Skeletal muscle satellite cell (primary cell): ENCODE measurements around the gene RAET1L.
"Not testable (repeated sequence)": the region's sequence is repeated elsewhere in the genome, so short reads cannot be mapped to it uniquely, and the experiment has no call there.

Experiments used
- H3K27me3 ChIP-seq: 2 replicates; pipeline ENCODE4 v1.7.0; 2013; ENCODE audit warnings: low read length; ENCODE audit not compliant: control insufficient read depth, insufficient read depth
- H3K36me3 ChIP-seq: 2 replicates; pipeline ENCODE4 v1.7.0; 2013; ENCODE audit warnings: mild to moderate bottlenecking, control low read depth, low read length; ENCODE audit not compliant: insufficient read depth
- H3K4me1 ChIP-seq: 2 replicates; pipeline ENCODE4 v1.7.0; 2013; ENCODE audit warnings: low read length; ENCODE audit not compliant: control insufficient read depth, insufficient read depth
- H3K4me2 ChIP-seq: 2 replicates; pipeline ENCODE4 v1.7.0; 2013; ENCODE audit warnings: mild to moderate bottlenecking, low read length
- H3K4me3 ChIP-seq: 2 replicates; pipeline ENCODE4 v1.7.0; 2013; ENCODE audit warnings: low read length
- H3K9ac ChIP-seq: 2 replicates; pipeline ENCODE4 v1.7.0; 2013; ENCODE audit warnings: mild to moderate bottlenecking, low read depth, low read length, moderate library complexity
- H3K9me3 ChIP-seq: replicated peaks from 2 replicates; pipeline ENCODE4 v1.7.0; 2013; ENCODE audit warnings: mild to moderate bottlenecking, control low read depth, low read length

Gene RAET1L

DNA sequence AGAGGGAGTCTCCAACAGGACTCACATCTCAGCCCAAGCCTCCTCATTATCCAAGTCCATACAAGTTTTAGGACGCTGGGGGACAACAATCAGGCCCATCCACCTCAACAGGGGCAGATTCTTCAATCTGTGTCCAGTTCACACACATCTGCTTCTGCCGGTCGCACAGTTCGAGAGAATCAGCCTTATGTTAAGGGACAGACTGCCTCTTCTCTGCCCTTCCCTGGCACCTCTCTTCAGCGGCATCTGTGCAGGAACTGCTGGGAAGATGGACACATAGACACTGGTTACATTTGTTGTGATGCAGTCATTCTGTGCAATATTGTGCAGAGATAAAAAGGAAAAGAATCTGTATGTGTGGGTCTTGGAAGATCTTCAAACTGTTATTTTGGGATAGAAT, 40.6 kb downstream of the RAET1L start:
- peaks cover 16% of the 10 kb centered on the region for H3K9me3 ChIP-seq
- peaks cover 75% of the 10 kb centered on the region for H3K27me3 ChIP-seq
- peaks cover under 1% of the 10 kb centered on the region for H3K4me1 ChIP-seq
- H3K36me3 ChIP-seq = no peaks in the 10 kb centered on the region
- H3K4me2 ChIP-seq = no peak overlapping the region
- no peak overlapping the region for H3K9ac ChIP-seq
- H3K4me3 ChIP-seq = no peak overlapping the region

DNA sequence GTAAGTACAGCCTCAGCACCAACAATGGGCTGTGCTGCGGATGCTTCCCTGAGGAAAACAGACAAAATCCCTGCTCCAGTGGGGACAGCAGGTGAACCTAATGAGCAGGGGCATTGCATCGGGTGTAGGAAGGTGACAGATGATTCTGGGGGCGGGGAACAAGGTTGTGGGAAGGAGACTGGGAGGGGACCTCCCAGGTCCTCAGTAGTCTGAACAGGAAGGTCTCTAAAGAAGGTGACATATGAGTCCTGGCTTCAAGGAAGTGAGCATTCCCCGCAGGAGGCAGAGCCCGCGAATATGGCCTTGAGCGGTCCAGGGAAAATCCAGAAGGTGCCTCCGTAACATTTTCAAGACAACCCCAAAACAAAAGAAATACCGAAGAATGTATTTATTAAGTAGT, 42.2 kb downstream of the RAET1L start:
- H3K36me3 ChIP-seq = no peaks in the 10 kb centered on the region
- peaks cover 6% of the 10 kb centered on the region for H3K9me3 ChIP-seq
- no peak overlapping the region for H3K9ac ChIP-seq
- no peaks in the 10 kb centered on the region for H3K4me1 ChIP-seq
- H3K4me2 ChIP-seq = no peak overlapping the region
- no peak overlapping the region for H3K4me3 ChIP-seq
- peaks cover 71% of the 10 kb centered on the region for H3K27me3 ChIP-seq

DNA sequence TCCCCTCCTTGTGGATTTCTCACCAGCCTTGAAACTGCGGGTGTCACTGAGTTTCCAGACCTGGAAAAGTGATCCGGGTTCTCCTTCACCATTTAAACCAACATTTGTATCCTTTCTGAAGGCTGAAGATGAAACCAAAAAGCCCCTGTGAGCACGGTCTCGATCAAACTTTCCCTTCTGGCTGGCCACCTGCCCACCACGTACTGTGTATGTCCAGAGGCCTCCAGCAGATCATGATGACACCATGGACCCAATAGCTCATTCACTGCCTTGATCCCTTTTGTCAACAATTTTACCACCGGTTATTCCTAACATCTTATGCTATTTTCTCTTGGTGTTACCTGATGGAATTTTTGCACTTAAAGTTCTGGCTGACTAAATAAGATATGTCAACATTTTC, 46.0 kb downstream of the RAET1L start:
- Histone ChIP-seq H3K36me3 (no peaks in the 10 kb centered on the region), H3K4me2 (no peak overlapping the region), H3K27me3 (peaks cover 69% of the 10 kb centered on the region), H3K9ac (no peak overlapping the region), H3K4me3 (no peak overlapping the region), H3K4me1 (no peaks in the 10 kb centered on the region), H3K9me3 (no peaks in the 10 kb centered on the region)

DNA sequence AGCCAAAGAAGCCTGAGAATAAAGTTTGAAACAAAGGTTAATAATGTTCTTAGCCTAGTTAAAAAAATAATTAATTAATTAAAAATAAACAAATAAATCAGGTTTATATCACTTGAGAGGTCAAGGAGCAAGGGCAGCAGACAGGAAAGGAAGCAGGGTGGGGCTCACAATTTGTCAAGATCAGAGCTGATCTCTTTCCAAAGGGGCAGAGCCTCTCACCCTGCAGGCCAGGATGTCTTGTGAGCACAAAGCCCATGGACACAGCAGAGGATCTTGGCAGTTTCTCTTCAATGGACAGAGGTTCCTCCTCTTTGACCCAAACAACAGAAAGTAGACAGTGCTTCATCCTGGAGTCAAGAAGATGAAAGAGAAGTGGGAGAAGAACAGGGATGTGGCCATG, 46.7 kb downstream of the RAET1L start:
- Histone ChIP-seq H3K36me3 (no peaks in the 10 kb centered on the region), H3K4me2 (no peak overlapping the region), H3K9ac (no peak overlapping the region), H3K9me3 (no peaks in the 10 kb centered on the region), H3K4me3 (no peak overlapping the region), H3K4me1 (no peaks in the 10 kb centered on the region), H3K27me3 (peaks cover 74% of the 10 kb centered on the region)

DNA sequence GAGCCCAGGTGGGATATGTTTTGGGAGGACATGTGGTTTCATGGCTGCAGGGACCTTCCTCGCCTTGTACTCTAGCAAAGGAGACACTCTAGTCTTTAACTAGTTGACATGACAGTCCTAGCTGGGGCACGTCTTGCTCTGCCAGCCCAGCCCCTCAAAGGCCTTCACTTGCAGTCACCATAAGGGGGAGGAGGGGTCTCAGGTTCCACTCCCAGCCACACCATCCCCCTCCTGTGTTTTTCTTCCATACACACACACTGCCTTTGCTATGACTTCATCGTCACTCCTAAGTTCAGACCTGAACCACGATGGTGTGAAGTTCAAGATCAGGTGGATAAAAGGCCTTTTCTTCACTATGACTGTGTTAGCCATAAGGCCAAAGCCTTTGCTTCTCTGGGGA, 48.1 kb downstream of the RAET1L start:
- peaks cover 61% of the 10 kb centered on the region for H3K27me3 ChIP-seq
- H3K4me1 ChIP-seq = no peaks in the 10 kb centered on the region
- no peaks in the 10 kb centered on the region for H3K9me3 ChIP-seq
- no peaks in the 10 kb centered on the region for H3K36me3 ChIP-seq
- H3K4me2 ChIP-seq = no peak overlapping the region
- H3K9ac ChIP-seq = no peak overlapping the region
- no peak overlapping the region for H3K4me3 ChIP-seq

DNA sequence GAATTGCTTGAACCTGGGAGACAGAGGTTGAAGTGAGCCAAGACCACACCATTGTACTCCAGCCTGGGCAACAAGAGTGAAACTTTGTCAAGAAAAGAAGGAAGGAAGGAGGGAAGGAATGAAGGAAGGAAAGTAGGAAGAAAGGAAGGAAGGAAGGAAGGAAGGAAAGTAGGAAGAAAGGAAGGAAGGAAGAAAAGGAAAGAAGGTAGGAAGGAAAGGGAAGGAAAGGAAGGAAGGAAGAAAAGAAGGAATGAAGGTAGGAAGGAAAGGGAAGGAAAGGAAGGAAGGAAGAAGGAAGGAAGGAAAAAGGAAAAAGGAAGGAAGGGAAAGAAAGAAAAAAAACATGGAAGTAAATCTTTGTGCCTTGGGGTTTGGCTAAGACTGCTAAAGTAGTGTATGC, 49.9 kb downstream of the RAET1L start:
- peaks cover 53% of the 10 kb centered on the region for H3K27me3 ChIP-seq
- H3K36me3 ChIP-seq = no peaks in the 10 kb centered on the region
- H3K4me1 ChIP-seq = no peaks in the 10 kb centered on the region
- H3K9ac ChIP-seq = no peak overlapping the region
- H3K4me2 ChIP-seq = no peak overlapping the region
- H3K9me3 ChIP-seq = no peaks in the 10 kb centered on the region
- no peak overlapping the region for H3K4me3 ChIP-seq

DNA sequence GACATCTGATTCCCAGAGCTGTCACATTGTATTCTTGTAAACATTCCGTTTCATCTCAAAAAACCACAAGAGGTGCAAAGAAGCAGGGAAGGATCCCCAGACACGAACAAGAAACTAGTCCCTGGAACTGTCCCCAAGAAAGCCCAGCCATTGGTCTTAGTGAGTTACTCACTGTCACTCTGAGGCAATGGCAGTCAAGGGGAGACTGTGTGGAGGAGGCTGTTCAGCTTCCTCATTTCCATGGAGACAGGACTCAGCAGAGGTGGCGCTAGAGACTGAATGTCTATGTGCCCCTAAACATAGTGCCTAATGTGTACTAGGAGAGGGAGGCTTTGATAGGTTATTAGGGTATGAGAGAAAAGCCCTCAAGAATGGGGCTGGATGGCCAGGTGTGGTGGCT, 50.5 kb downstream of the RAET1L start:
- Histone ChIP-seq H3K27me3 (peaks cover 53% of the 10 kb centered on the region), H3K36me3 (no peaks in the 10 kb centered on the region), H3K4me2 (no peak overlapping the region), H3K4me1 (no peaks in the 10 kb centered on the region), H3K4me3 (no peak overlapping the region), H3K9me3 (no peaks in the 10 kb centered on the region), H3K9ac (no peak overlapping the region)

DNA sequence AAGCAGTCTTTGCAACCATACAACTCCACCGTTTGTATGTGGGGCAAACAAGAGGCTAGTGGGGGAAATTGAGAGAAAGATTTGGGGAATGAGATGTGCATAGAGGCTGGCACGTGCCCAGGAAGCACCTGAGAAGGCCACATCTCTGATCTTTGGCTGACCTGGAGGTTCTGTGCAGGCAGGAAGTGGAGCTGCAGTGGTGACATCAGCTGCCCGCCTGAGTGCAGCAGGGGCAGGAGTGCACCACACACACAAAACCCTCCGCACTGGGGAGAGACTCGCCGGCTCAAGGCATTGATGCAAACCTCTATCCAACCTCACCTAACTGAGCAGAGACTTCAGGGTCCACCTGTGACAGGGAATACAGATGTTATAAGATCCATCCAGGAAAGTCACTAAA, 50.9 kb downstream of the RAET1L start:
- not testable (repeated sequence) for H3K4me3 ChIP-seq, H3K4me2 ChIP-seq, H3K36me3 ChIP-seq, H3K9ac ChIP-seq, H3K9me3 ChIP-seq, H3K4me1 ChIP-seq
- peaks cover 52% of the 10 kb centered on the region for H3K27me3 ChIP-seq

DNA sequence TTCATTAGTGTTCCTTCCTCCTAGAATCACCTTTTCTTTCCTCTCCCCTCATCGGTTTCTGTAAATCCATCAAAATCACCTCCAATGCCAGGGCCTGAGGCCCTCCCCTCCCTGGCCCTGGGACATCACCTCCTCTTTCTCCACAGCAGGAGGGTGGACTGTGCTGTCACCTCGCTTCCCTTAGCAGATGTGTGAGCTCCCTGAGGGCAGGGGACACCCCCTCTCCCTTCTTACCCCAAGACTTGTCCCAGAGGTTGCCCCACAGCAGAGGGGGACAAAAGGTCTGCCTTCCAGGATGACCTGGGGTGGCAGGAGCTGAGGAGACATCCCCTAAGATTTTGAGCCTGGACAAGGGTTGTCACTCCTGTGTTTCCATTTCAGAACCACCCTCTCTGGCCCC, 55.7 kb downstream of the RAET1L start:
- Histone ChIP-seq H3K4me3 (no peak overlapping the region), H3K9ac (no peak overlapping the region), H3K9me3 (no peaks in the 10 kb centered on the region), H3K27me3 (peaks cover 22% of the 10 kb centered on the region), H3K4me2 (no peak overlapping the region), H3K36me3 (no peaks in the 10 kb centered on the region), H3K4me1 (peaks cover 7% of the 10 kb centered on the region)

DNA sequence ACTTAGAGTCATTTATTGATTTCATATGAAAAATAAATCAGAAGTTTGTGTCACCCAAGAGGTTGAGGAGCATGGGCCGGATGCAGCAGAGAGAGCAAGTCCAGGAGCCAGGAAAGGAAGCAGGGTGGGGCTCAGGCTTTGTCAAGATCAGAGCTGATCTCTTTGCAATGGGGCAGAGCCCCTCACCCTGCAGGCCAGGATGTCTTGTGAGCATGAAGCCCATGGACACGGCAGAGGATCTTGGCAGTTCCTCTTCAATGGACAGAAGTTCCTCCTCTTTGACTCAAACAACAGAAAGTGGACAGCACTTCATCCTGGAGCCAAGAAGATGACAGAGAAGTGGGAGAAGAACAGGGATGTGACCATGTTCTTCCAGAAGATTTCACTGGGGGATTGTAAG, 56.4 kb downstream of the RAET1L start:
- H3K9ac ChIP-seq, H3K4me3 ChIP-seq, H3K36me3 ChIP-seq, H3K9me3 ChIP-seq, H3K4me2 ChIP-seq: not testable (repeated sequence)
- peaks cover 23% of the 10 kb centered on the region for H3K27me3 ChIP-seq
- peaks cover 12% of the 10 kb centered on the region for H3K4me1 ChIP-seq
